T follicular helper cell (primary cell): ENCODE data around the gene PDZRN4.
"Not testable (repeated sequence)": the region's sequence is repeated elsewhere in the genome, so short reads cannot be mapped to it uniquely, and the experiment has no call there.

Source experiments
- DNase-seq: peaks from one replicate; pipeline ENCODE4 v3.0.0-alpha.2; 2020; ENCODE audit warnings: low read depth

Gene PDZRN4

GRCh38 chr12:41511247-41511646 is 323.1 kb downstream of the PDZRN4 start:
- no peak for DNase-seq

- no peak for DNase-seq
Measured at GRCh38 chr12:41512497-41512896, 324.4 kb downstream of the PDZRN4 start.

GRCh38 chr12:41514021-41514777 is 326.1 kb downstream of the PDZRN4 start:
- DNase-seq: no peak

- DNase-seq: no peak
Measured at GRCh38 chr12:41514907-41515306, 326.8 kb downstream of the PDZRN4 start.

- no peak for DNase-seq
Measured at GRCh38 chr12:41515953-41516352, 327.8 kb downstream of the PDZRN4 start.

- no peak for DNase-seq
Measured at GRCh38 chr12:41520869-41521268, 332.7 kb downstream of the PDZRN4 start.

GRCh38 chr12:41521872-41522379 is 333.8 kb downstream of the PDZRN4 start:
- DNase-seq: no peak

GRCh38 chr12:41527062-41527461 is 338.9 kb downstream of the PDZRN4 start:
- DNase-seq: no peak

GRCh38 chr12:41527534-41528116 is 339.5 kb downstream of the PDZRN4 start:
- DNase-seq: no peak

- no peak for DNase-seq
Measured at GRCh38 chr12:41528874-41529273, 340.8 kb downstream of the PDZRN4 start.

- no peak for DNase-seq
Measured at GRCh38 chr12:41530441-41530840, 342.3 kb downstream of the PDZRN4 start.

- DNase-seq: no peak
Measured at GRCh38 chr12:41531147-41531829, 343.2 kb downstream of the PDZRN4 start.

- no peak for DNase-seq
Measured at GRCh38 chr12:41532072-41532471, 344.0 kb downstream of the PDZRN4 start.

GRCh38 chr12:41536813-41537490 is 348.8 kb downstream of the PDZRN4 start:
- no peak for DNase-seq

- DNase-seq: no peak
Measured at GRCh38 chr12:41537522-41537921, 349.4 kb downstream of the PDZRN4 start.

GRCh38 chr12:41545761-41546160 is 357.6 kb downstream of the PDZRN4 start:
- no peak for DNase-seq

- not testable (repeated sequence) for DNase-seq
Measured at GRCh38 chr12:41547071-41547470, 359.0 kb downstream of the PDZRN4 start.

- DNase-seq: no peak
Measured at GRCh38 chr12:41548926-41549325, 360.8 kb downstream of the PDZRN4 start.

GRCh38 chr12:41552588-41552987 is 364.5 kb downstream of the PDZRN4 start:
- no peak for DNase-seq

GRCh38 chr12:41556176-41556575 is 368.1 kb downstream of the PDZRN4 start:
- no peak for DNase-seq

- DNase-seq: no peak
Measured at GRCh38 chr12:41557344-41557743, 369.2 kb downstream of the PDZRN4 start.

GRCh38 chr12:41558671-41559070 is 370.6 kb downstream of the PDZRN4 start:
- DNase-seq: no peak
